Body of pancreas (tissue), 4 donors: ENCODE data around the gene PSMD13.

ENCODE experiments used
- POLR2A ChIP-seq, 3 donors: fragments of 450-650 bp; IDR thresholded peaks; one replicate each; pipeline ENCODE4 v1.6.1; 2016; ENCODE audit warnings: antibody characterized with exemption in 3 of 3, mild to moderate bottlenecking in 2 of 3
- TF ChIP-seq, protein P1 (sequence below), 7 experiments: fragments of 450-650 bp in 4 of 7; fragments of 200-600 bp in 3 of 7; sonication (generic) in 3 of 7; IDR thresholded peaks; one replicate each; pipeline ENCODE4 v1.5.1; 2016 to 2019; ENCODE audit warnings: antibody characterized with exemption in 7 of 7

DNA sequence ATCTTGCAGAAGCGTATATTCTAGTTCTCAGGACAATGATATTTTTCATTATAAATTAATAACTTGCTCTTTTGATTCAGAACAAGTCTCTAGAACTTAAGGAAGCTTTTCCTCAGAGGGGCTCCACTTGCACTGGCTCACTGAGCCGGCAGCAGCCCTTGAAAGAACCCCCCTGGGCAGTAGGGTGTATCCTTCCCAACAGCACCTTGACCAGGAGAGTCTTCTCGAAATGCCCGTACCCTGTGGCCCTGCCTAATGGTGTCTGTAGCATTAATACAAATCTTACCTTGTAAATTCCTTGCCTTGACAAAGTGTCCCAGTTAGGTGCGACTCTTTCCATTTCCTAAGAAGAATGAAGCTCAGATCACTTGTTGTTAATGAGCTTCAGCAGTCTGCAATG is 13.5 kb downstream of the PSMD13 start:
- TF ChIP-seq, protein P1, sequence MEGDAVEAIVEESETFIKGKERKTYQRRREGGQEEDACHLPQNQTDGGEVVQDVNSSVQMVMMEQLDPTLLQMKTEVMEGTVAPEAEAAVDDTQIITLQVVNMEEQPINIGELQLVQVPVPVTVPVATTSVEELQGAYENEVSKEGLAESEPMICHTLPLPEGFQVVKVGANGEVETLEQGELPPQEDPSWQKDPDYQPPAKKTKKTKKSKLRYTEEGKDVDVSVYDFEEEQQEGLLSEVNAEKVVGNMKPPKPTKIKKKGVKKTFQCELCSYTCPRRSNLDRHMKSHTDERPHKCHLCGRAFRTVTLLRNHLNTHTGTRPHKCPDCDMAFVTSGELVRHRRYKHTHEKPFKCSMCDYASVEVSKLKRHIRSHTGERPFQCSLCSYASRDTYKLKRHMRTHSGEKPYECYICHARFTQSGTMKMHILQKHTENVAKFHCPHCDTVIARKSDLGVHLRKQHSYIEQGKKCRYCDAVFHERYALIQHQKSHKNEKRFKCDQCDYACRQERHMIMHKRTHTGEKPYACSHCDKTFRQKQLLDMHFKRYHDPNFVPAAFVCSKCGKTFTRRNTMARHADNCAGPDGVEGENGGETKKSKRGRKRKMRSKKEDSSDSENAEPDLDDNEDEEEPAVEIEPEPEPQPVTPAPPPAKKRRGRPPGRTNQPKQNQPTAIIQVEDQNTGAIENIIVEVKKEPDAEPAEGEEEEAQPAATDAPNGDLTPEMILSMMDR (IDR thresholded peaks at IDR 0.05) = no peak
- TF ChIP-seq POLR2A (IDR thresholded peaks at IDR 0.05) = no peak
